ENCODE measurements around the gene RPL37A. TPM values are rescaled to one million over a fixed set of nuclear protein-coding genes. Genes with fewer than 3 reads are reported as not detected.

The RPL37A gene
- total RNA-seq, 2 donors from 2014 or later, result 1,877 to 1,963 TPM

DNA sequence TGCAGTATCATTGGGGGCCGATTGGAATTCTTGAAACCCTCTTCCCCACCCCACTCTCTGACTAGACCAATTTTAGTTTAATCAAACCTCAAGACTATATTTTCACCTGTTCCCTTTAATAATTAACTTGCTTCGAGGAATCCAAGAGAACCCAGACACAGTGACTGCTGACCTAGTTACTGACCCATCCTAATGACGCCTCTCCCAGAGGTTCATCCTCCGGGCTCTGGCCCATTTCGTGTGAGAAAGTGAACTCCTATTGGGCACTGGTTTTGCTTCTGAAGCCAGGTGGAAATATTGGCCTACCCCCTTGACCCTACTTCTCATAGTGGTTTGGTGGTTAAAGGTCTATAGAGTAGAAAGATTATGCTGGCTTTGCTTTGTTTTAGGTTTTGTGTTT, 39.9 kb downstream of the RPL37A start:
- DNase-seq (no peak), ATAC-seq (no peak)
- intact Hi-C loops (cut with DNase I), result loop anchor here (5.0 to 10.0 kb wide), 2 partner anchors 34 to 56 kb away; no protein-coding TSS in a partner anchor

DNA sequence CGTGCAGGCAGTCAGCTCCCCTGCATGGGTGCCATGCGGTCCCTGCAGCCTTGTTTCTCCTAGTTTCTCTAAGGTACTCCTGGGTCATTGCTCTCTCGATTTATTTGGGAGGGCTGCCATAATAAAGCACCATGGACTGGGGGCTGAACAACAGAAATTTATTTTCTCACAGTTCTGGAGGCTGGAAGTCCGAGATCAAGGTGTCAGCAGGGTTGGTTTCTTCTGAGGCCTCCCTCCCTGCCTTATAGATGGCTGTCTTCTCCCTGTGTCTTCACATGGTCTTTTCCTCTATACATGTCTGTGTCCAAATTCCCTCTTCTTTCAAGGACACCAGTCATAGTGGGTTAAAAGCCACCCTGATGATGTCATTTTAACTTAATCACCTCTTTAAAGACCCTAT, 40.5 kb downstream of the RPL37A start:
- intact Hi-C loops (cut with DNase I), result loop anchor here (5.0 to 10.0 kb wide), 2 partner anchors 33 to 56 kb away; no protein-coding TSS in a partner anchor
- no peak for DNase-seq
- ATAC-seq, result no peak

DNA sequence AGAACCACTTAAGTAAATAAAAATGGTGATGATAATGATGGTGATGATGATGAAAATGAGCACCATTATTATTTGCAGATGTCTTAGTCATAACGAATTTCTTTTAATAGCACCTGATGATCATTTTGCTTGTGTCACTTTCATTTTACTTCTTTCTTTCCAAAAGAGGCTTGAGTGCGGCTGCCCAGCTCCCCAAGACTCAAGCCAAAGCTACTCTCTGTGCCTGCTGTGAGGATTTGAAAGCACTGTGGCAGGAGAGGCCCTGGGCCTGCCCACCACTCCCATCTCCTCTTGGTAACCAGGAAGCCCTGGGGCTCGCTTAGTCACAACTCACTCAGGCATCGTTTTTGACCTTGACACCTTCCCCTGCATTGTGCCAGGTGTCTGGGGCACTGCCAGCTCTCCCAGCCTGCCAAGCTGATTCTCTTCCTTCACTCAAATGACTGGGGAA, 41.2 kb downstream of the RPL37A start:
- DNase-seq, result peak; percentile 64
- intact Hi-C loops (cut with DNase I), result loop anchor here (5.0 to 10.0 kb wide), 2 partner anchors 32 to 55 kb away; no protein-coding TSS in a partner anchor

DNA sequence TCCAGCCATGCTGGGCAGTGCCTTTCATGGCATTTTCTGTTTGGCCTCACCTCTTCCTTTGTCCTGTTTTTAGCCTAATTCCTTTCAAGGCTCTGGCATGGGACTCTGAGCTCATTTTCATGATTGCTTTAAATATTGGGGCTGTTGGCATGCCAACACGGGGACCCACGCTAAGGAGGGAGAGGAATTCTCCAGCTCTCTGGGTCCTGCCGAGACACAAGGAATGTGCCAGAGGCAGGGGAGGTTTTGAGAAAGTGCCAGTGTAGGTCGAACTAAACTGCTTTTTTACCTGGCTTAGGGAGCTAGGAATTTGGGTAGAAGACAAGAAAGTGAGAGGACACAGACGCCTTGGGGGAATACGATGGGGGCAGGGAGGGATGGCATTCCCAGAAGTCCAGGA, 42.3 kb downstream of the RPL37A start:
- DNase-seq (no peak), ATAC-seq (no peak)
- intact Hi-C loops (cut with DNase I), result no loop called here

More for the DNA sequence above, 41.2 kb downstream of the RPL37A start:
- ATAC-seq, result peak; percentile 53 to 72

DNA sequence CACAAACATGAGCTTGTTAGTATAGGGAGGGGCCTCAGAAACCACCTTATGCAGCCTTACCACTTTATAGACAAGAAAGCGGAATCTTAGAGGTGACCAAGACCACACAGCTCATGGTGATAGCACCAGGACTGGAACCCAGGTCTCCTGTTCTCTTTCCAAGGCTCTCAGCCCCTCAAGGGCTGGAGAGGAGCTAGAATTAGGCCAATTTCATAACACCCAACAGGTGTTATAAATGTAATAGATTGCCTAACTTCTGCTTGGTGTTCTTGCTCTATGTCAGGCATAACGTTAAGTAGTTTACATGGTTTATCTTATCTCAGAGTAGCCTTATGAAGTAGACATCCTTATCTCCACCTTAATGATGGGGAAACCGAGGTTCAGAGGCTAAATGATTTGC, 42.9 kb downstream of the RPL37A start:
- ATAC-seq (no peak), DNase-seq (no peak)
- intact Hi-C loops (cut with DNase I), result no loop called here

DNA sequence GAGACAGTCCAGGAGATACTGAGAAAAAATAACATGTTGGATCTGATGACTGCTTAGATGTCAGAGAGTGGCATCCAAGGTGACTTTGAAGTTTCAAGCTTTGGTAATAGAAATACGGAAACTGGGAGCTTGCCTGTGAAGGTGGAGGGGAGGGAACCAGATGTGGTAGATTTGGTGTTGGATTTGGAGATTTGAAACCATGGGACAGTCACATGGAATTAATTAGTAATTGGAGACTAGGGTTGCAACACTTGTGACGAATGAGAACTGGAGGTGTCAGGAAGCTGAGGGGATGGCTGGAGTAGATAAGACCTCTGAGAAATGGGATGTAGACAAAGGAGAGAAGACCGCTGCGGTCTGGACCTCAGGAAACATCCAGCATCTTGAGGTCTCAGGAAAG, 46.7 kb downstream of the RPL37A start:
- intact Hi-C loops (cut with DNase I), result no loop called here
- ATAC-seq, result no peak
- no peak for DNase-seq

DNA sequence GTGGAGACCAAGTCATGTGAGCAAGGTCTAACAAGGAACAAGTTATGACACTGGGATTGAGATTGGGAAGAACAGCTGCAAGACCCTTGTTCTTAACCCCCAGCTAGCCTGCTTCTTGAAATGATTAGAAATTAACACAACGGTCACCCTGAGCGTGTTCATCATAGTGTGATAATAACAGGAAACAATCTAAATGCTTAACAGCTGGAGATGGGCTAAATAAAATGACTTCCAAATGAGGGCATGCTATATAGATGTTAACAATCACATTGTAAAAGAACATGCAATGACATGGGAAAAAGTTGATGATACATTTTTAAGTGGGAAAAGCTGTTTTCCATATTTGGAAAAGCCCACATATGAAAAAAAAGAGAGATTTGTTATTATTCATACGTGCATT, 47.6 kb downstream of the RPL37A start:
- intact Hi-C loops (cut with DNase I), result no loop called here
- no peak for ATAC-seq
- DNase-seq, result no peak

DNA sequence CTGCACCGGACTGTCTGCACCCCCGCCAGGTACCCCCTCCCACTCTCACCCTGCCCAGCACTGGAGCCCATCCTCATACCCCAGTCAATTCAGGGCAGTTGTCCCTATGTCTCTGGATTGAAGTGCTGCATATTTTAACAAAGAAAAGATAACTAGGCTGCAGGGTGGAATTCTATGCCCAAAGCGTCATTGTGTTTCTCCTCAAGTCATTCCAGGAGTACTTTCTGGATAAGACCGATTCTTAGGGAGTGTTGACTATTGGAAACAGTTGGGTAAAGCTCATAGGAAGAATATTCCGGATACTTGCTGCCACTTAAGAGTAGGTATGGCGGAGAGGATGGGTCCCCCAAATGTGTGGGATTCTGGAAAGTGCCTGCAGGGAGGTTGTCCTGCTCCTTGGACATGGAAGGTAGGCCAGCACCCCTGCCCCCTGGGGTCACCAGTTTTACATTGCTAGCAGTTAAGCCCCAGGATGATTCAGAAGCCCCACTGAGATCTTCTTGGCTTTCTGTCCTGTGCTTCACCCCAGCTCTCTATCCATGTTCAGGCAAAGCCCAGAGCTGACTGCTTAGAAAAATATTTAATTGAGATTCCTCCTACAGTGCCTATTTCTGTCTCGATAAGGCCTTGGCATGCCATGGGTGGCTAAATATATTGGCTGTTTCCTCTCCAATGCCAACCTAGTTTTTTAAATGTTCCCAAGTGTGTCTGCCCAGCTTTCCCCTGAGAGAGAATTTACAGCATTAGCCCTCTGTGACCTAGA, 48.2 kb downstream of the RPL37A start:
- peak; percentile 78 to 85 for ATAC-seq

DNA sequence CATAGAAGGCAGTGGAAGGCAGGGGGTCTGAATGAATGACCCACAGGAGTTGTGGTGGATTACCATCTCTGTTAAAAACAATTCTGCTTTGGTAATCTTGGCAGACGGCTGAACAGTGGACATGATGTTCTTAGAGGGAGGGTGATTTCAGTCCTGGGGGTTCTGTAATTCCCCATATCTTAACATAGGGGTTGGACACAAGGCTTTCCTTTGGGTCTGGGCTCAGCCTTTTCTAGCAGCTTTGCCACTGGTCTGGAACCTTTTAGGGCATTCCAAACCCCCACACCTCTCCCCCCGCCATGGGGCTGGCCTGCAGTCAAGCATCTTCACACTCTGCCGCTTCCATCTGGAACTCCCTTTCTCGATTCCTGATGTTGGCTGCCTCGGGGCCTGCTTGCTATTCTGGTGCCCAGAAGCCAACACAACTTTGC, 50.3 kb downstream of the RPL37A start:
- intact Hi-C loops (cut with DNase I), result no loop called here
- DNase-seq (peak; percentile 43), ATAC-seq (peak; percentile 42 to 82)

More for the DNA sequence above, 48.2 kb downstream of the RPL37A start:
- no peak for DNase-seq
- intact Hi-C loops (cut with DNase I), result no loop called here

DNA sequence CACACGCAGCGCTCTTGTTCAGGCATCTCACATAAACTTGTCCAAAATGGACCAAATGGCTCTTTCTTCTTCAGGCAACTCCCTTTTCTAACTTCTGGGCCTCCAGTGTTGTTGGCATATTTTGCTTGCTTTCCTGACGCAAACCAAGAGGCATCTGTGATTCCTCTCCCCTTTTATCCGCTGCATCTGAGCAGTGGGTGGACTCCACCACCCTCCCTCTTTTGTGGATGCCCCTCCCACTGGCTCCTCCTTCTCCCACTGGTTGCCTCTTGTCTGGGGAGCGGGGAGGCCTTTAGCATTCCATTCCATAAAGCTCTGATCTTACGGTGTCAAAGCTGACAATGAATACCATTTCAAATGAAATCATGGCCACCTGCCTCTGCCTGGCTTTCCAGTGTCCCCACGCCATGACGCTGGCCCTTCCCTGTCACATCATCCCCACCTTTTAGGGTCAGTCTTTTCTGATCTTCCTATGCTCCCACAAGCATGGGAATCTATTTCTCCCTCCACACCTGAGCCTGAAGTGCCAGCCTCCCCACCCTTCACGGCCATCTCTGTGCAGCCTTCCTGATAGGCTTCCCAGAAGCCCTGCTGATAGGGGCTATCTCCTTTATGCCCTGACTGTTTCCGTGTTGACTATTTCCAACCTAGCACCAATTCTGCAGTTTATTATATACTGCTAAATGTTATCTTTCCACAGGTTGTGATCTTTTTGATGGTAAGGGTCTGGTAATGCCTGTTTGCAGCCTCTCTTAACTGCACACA, 51.5 kb downstream of the RPL37A start:
- DNase-seq (no peak), ATAC-seq (peak; percentile 20 to 63)
- intact Hi-C loops (cut with DNase I), result no loop called here

DNA sequence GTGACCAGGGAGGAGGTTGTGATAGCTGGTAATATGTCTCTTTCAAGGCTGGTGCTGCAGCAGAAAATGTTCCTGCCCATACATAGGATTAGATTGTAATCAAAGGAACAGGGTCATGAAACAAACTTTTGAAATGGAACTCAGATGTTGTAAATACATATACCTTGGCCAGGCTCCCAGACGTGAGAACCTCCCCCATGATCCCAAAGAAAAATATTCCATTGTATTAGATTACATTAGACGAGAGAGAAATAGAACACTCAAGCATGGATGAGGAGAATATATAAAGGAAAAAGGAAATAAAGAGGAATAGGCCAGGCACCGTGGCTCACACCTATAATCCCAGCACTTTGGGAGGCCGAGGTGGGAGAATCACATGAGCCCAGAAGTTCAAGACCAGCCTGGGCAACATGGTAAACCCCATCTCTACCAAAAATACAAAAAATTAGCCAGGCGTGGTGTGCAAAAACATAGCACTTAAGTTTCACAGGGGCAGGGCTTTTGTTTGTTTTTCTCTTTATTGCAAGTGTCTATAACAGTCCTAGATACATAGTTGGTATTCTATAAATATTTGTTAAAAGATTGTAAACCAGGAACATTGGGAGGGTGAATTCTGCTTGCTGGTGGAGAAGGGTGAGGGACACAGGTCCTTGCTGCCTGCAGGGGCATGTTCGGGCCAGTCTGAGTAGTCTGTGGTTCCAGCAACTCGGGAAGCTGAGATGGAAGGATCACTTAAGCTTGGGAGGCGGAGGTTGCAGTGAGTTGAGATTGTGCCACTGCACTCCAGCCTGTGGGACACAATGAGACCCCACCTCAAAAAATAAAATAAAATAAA, 52.8 kb downstream of the RPL37A start:
- DNase-seq (no peak), ATAC-seq (no peak)
- intact Hi-C loops (cut with DNase I), result no loop called here

DNA sequence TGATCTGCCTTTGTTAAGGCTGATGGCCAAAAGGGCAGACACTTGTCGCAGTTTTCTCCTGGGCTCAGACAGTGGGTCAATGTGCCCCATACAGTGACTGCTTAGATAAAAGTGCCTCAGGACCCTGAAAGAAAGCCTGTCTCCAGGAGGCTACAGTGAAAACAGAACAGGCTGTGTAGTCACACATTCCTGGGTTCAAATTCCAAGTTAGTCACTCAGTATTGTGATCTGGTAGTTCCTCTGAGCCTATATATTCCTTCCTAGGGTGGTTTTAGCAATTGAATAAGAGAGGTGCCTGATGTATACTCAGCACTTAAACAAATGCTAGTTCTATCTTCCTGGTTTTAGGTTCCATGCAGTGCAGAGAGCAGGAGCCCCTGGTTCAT, 54.4 kb downstream of the RPL37A start:
- intact Hi-C loops (cut with DNase I), result no loop called here
- no peak for DNase-seq
- ATAC-seq, result no peak

Other genes with a start within 250 kb of the RPL37A start
- gene MARCHF4, start 126.4 kb upstream of the RPL37A start, total RNA-seq, result under 1 TPM in 1 of 2 donors, not detected in 1; 0.34 TPM
- gene SMARCAL1, start 86.4 kb upstream of the RPL37A start, total RNA-seq, result 10 to 100 TPM in 1 of 2 donors, 1 to 10 TPM in 1; 8.4 to 12.0 TPM
- 100 to 1,000 TPM in 1 of 2 donors, 10 to 100 TPM in 1; 91.7 to 185 TPM for gene IGFBP2, start 134.6 kb downstream of the RPL37A start, total RNA-seq
- gene IGFBP5, start 196.7 kb downstream of the RPL37A start, total RNA-seq, result 100 to 1,000 TPM in 1 of 2 donors, 10 to 100 TPM in 1; 88.5 to 207 TPM